GM21717 (cell line): ENCODE measurements around the gene MCOLN2.
"Not testable (repeated sequence)": the region's sequence is repeated elsewhere in the genome, so short reads cannot be mapped to it uniquely, and the experiment has no call there.

Experiments used
- ATAC-seq: cut with Tn5 transposase; IDR thresholded peaks from one replicate; pipeline ENCODE4 v1.9.1; 2021; ENCODE audit warnings: mild to moderate bottlenecking, moderate library complexity; ENCODE audit not compliant: unreplicated experiment

MCOLN2 gene

GRCh38 chr1:84996846-84997666 lies at the start of gene MCOLN2:
TSS of gene MCOLN2 (minus strand) at chr1:84997113. CDS start at chr1:84996872, 241 bp downstream.
- peak; percentile 43 for ATAC-seq

DNA sequence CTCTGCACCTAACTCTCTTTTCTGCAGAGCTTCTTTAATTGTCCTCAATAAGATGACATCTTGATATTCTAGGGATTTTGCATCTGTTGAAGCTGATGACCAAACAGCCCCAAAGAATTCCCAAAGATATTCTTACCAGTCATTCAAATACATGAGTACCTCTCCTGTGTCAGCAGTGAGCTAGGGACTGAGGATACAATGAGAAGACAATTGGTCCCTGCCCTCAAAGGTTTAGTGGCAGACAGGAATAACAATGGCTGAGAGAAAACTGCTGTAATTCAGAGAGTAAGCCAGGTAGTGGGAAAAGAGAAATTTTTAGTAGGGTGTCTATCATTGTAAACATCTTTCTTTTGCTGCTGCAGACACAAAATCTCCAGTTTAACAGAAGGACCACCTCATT lies 45.5 kb upstream of the MCOLN2 start:
- no peak for ATAC-seq

GRCh38 chr1:85041793-85042192 lies 44.9 kb upstream of the MCOLN2 start:
- no peak for ATAC-seq

- ATAC-seq = no peak
Observed at GRCh38 chr1:85033221-85033620, 36.3 kb upstream of the MCOLN2 start.

- no peak for ATAC-seq
Observed at GRCh38 chr1:85030536-85030935, 33.6 kb upstream of the MCOLN2 start.

GRCh38 chr1:85028151-85028550 lies 31.2 kb upstream of the MCOLN2 start:
- no peak for ATAC-seq

- ATAC-seq = peak; percentile 73
Observed at GRCh38 chr1:85027242-85027983, 30.5 kb upstream of the MCOLN2 start.

DNA sequence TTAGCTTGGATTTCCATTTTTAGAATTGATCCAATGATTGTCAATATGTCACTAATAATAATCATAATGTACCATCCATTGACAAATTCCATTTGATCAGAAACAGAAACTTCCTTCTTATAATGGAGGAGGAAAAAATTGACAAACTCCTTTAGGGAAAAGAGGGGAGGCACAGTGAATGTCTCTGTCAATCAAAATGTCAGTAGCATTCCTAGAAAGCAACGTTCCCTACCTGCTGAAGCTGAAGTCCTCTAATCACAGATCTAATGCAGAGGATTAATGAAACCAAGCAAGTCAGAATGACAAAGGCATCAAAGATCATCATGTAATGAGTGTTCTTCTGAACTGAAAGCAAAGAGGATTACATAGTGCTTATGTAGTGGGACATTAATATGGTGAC lies 29.0 kb upstream of the MCOLN2 start:
- no peak for ATAC-seq

- ATAC-seq = no peak
Observed at GRCh38 chr1:85024736-85025135, 27.8 kb upstream of the MCOLN2 start.

GRCh38 chr1:85022700-85023099 lies 25.8 kb upstream of the MCOLN2 start:
- no peak for ATAC-seq

DNA sequence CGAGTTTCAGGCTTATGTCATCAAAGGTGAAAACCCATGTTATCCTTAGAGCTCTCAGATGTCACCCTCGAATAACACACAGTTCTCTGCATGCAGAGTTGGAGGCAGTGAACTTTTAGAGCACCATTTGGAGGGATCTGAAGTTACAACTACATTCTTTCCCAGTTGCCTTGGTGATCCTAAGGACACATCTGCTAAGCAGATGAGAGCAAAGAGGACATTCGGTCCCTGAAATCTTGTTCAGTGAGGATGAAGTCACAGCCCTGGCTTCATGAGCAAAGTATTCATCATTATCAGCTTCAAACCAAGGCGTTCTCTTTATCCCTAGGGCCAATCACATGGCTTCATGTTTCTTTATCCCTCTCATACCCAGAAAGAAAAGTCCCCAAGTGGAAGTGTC lies 23.1 kb upstream of the MCOLN2 start:
- ATAC-seq = no peak

GRCh38 chr1:85015826-85016225 lies 18.9 kb upstream of the MCOLN2 start:
- no peak for ATAC-seq

DNA sequence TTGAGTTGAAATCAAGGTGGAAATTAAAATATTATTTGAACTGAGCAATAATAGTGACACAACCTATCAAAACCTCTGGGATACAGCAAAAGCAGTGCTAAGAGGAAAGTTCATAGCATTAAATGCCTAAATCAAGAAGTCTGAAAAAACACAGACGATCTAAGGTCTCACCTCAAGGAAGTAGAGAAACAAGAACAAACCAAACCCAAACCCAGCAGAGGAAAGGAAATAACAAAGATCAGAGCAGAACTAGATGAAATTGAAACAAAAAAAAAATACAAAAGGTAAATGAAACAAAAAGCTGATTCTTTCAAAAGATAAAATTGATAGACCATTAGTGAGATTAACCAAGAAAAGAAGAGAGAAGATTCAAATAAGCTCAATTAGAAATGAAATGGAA lies 8.7 kb upstream of the MCOLN2 start:
- not testable (repeated sequence) for ATAC-seq

DNA sequence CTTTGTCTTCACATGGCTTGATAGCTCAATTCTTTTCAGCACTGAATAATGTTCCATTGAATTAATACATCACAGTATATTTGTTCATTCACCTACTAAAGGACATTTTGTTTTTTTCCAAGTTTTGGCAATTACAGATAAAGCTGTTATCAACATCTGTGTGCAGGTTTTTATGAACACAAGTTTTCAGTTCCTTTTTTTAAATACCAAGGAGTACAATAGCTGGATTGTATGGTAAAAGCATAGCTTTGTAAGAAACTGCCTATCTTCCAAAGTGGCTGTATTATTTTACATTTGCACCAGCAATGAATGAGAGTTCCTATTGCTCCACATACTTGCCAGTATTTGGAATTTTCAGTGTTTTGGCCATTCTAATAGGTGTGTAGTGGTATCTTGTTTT lies 4.8 kb upstream of the MCOLN2 start:
- ATAC-seq = no peak

DNA sequence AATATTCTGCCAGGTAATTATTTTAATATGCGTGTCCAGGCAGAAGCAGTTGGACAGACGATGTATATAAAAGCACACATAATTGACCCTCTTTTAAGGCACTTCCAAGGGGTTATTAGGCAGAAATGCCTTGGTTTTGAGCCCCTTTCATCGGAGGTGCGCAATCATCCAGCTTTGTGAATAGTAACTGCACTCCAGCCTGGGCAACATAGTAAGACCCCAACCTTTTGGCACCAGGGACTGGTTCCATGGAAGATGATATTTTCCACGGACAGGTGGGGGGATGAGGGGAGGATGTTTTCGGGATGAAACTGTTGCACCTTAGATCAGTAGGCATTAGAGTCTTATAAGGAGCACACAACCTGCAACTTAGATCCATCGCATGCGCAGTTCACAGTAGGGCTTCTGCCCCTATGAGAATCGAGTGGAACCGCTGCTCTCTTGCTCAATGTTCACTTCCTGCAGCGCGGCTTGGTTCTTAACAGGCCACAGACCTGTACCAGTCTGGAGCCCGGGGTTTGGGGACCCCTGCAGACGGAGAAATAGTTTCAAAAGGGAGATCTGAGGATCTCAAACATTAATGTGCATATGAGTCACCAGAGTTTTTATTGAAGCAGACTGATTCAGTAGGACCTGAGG lies 1.8 kb upstream of the MCOLN2 start:
- ATAC-seq = peak; percentile 28

DNA sequence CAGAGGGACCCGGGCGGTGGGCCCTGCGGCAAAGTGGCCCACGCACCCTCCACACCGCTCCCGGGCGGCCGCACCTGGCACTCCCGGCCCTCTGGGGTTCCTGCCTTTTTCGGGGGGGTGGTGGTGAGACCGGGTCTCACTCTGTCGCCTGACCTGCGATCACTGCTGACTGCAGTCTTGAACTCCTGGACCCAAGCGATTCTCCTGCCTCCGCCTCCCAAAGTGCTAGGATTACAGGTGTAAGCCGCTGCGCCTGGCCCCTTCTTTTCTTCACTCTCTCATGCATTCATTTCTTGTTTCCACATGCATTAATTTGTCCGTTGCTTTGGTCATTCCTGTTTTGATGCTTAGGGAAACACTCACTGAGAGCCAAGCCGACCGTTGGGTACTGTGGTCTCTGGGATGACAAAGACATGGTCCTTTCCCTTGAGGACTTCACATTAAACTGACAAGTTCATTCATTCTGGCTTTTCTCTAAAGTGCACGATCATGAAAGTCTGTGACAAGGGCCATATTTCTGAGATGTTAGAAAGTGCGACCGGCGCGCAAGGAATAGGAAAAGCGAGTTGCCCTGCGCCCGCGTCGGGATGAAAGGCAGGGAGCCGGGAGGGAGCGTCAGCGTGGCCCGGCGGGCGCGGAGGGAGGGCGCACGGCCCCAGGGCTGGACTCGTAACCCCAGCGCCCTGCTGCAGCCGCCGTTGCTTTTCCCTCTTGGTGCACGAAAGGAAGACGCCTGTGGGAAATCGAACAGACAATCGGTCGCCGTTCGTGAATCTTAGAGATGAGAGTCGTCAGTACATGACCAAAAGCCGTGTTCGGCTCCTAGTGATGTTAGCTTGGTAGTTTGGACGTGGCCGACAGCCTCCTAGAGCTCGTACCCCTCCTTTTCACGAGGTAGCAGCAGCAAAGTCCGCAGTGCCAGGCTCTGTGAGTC lies 1.0 kb upstream of the MCOLN2 start:
- peak; percentile 2 for ATAC-seq

DNA sequence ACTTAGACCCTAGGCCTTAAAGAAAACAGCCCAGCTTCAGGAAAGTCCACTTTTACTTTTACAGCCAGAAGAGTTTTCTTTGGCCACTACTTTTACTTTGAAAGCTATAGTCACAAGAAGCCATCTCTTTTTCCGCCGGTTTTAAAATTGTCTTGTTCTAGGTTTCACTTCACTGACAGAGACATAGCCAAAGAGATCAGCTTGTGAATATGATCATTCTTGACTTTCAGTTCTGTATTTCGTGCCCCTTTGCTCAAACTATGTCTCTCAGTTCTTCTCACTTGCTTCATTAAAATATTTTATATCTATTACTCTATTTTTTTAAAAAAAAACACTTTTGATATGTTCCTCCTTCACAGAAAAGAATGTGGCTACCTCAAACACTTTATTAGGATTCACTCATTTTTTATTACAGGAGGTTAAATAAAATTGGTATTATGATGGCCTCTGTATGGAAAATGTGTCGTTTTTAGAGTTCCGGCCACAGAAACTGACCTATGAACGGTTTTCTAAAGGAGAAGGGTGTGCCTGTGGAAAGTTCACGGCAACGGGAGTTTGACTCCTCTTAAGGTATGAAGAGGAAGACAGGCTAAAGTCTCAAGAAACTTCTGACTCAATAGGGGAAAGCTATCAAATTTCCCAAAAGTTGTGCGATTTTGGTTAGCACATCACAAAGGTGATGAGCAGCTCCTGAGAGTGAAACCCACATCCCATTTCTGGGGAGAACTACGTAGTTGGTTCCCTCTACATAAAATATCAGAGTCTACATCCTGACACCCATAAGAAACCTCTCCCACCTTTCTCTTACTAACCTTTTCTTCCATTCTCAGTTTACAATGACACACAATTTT lies 1.2 kb downstream of the MCOLN2 start:
- ATAC-seq = peak; percentile 47

DNA sequence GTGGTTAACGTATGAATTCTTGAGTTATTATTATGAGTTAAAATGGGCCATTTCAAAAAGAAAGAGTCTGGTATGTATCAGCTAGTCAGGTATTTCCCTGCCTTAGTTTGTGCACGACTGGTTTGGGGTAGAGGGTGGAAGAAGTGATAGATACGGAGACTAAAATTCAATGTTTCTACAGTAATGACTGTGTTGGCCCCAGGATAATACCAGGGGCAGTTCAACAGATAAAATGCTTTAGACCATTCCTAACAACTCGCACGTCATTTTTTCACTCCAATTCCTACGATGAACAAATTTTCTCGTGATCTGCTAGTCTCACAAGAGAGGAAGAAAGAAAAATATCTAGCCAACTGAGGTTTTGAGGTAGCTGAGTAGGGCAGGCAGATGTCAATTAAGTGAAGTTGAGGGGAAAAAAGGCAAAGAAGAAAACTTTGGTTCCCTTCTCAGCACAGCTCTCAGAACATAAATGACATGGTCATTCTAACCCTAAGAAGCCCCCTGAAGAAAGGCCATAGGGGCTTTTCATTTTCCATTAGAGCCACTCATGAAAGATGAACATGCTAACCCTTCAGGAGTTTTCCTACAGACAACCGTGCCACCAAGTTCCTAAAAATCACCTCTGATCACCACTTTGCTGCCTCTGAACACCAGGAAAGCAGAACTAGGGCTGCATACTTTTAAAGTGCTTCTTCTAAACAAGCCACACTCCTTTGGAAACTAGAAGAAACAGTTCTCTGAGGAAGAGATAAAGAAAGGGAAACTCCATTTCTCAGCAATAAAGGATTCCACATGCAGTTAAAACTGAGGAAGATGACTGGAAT lies 5.6 kb downstream of the MCOLN2 start:
- ATAC-seq = no peak

GRCh38 chr1:84988588-84988987 lies 8.3 kb downstream of the MCOLN2 start:
- ATAC-seq = peak; percentile 74
